Measurements from ENCODE around the gene PALB2. TPM values are rescaled to one million over a fixed set of nuclear protein-coding genes. Genes with fewer than 3 reads are reported as not detected.

PALB2 gene
- total RNA-seq, 1 donor from 2014 or later = 21.0 TPM

GRCh38 chr16:23666571-23667354 is 25.7 kb upstream of the PALB2 start:
- Mint-ChIP-seq H3K4me3 (ENCODE audit: low read depth) (no peak overlapping the region), H3K36me3 (ENCODE audit: insufficient read depth) (peaks cover 9% of the 10 kb centered on the region), H3K4me1 (ENCODE audit: low read depth) (no peaks in the 10 kb centered on the region)

GRCh38 chr16:23663918-23664317 is 22.8 kb upstream of the PALB2 start:
- Mint-ChIP-seq H3K36me3 (ENCODE audit: insufficient read depth) (peaks cover 21% of the 10 kb centered on the region), H3K4me1 (ENCODE audit: low read depth) (no peaks in the 10 kb centered on the region), H3K4me3 (ENCODE audit: low read depth) (no peak overlapping the region), H3K27me3 (no peaks in the 10 kb centered on the region), H3K9me3 (ENCODE audit: low read depth) (no peaks in the 10 kb centered on the region), H3K27ac (no peak overlapping the region)
- TF ChIP-seq, protein P1, sequence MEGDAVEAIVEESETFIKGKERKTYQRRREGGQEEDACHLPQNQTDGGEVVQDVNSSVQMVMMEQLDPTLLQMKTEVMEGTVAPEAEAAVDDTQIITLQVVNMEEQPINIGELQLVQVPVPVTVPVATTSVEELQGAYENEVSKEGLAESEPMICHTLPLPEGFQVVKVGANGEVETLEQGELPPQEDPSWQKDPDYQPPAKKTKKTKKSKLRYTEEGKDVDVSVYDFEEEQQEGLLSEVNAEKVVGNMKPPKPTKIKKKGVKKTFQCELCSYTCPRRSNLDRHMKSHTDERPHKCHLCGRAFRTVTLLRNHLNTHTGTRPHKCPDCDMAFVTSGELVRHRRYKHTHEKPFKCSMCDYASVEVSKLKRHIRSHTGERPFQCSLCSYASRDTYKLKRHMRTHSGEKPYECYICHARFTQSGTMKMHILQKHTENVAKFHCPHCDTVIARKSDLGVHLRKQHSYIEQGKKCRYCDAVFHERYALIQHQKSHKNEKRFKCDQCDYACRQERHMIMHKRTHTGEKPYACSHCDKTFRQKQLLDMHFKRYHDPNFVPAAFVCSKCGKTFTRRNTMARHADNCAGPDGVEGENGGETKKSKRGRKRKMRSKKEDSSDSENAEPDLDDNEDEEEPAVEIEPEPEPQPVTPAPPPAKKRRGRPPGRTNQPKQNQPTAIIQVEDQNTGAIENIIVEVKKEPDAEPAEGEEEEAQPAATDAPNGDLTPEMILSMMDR (IDR thresholded peaks at IDR 0.05; ENCODE audit: unreplicated experiment) = no peak
- DNase-seq (ENCODE audit: low spot score, unreplicated experiment) = no peak

More at GRCh38 chr16:23666571-23667354, 25.7 kb upstream of the PALB2 start:
- TF ChIP-seq, protein P1 (IDR thresholded peaks at IDR 0.05; ENCODE audit: unreplicated experiment) = no peak
- DNase-seq (ENCODE audit: low spot score, unreplicated experiment) = no peak
- no peaks in the 10 kb centered on the region for H3K27me3 Mint-ChIP-seq
- H3K27ac Mint-ChIP-seq = no peak overlapping the region
- H3K9me3 Mint-ChIP-seq (ENCODE audit: low read depth) = no peaks in the 10 kb centered on the region

DNA sequence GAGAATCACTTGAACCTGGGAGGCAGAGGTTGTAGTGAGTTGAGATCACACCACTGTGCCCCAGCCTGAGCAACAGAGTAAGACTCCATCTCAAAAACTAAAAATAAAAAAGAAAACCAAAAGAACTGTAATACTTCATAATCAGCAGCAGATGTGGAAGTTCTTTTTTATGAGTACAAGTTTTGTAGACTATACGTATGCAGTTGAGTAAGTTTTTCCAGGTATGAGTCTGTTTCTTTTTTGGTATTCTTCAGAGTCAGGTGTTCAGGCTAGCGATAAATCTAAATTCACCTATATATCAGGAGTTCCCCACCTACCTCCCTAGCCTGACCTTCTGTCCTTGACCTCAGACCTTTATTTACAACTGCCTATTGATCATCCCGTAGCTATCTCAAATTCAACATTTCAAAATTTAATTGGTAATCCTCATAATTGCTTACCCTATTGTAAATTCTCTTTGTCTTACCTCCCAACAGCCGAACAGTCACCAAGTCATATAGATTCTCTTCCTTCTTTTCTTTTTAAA is 10.9 kb upstream of the PALB2 start:
- no peaks in the 10 kb centered on the region for H3K9me3 Mint-ChIP-seq (ENCODE audit: low read depth)
- no peaks in the 10 kb centered on the region for H3K27me3 Mint-ChIP-seq
- H3K27ac Mint-ChIP-seq = no peak overlapping the region
- no peak for DNase-seq (ENCODE audit: low spot score, unreplicated experiment)
- no peaks in the 10 kb centered on the region for H3K4me1 Mint-ChIP-seq (ENCODE audit: low read depth)
- TF ChIP-seq, protein P1 (IDR thresholded peaks at IDR 0.05; ENCODE audit: unreplicated experiment) = no peak
- H3K36me3 Mint-ChIP-seq (ENCODE audit: insufficient read depth) = peaks cover 26% of the 10 kb centered on the region
- no peak overlapping the region for H3K4me3 Mint-ChIP-seq (ENCODE audit: low read depth)

DNA sequence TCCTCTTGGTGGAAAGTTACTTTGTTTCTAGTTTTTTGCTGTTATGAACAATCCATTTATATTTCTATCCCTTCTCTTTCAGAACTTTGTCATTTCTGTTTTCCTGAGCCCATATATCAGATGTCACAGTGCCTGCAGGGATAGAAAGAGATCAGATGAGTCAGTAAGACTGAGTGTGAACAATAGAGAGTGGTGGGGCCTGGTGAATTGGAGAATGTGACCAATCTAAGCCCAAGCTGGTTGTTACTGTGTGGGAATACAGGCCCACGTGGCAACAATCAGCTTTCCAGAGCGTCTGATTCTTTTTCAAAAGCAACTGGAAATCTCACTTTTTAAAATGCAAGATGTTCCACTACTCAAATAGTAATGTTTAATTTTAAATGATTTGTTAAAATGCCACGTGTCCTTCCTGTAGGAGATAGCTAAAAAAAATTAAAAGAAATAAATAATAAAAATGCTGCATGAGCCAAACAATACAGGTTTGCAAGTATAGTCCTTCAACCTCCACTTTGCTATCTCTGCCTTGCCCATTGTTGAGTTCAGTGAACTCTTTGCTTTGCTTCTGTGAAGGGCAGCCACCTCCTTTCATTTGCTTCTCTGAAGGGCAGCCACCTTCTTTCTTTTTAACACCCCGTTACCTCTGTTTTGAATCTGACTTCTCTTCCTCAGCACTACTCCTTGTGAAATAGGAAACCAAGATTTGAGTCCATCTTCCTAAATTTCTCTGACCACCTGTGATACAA is 9.7 kb upstream of the PALB2 start:
- TF ChIP-seq, protein P1 (IDR thresholded peaks at IDR 0.05; ENCODE audit: unreplicated experiment) = no peak
- H3K36me3 Mint-ChIP-seq (ENCODE audit: insufficient read depth) = peaks cover 34% of the 10 kb centered on the region
- no peak overlapping the region for H3K27ac Mint-ChIP-seq
- no peaks in the 10 kb centered on the region for H3K4me1 Mint-ChIP-seq (ENCODE audit: low read depth)
- H3K27me3 Mint-ChIP-seq = no peaks in the 10 kb centered on the region
- no peak overlapping the region for H3K4me3 Mint-ChIP-seq (ENCODE audit: low read depth)
- no peak for DNase-seq (ENCODE audit: low spot score, unreplicated experiment)
- no peaks in the 10 kb centered on the region for H3K9me3 Mint-ChIP-seq (ENCODE audit: low read depth)

- H3K9me3 Mint-ChIP-seq (ENCODE audit: low read depth) = no peaks in the 10 kb centered on the region
- no peak for DNase-seq (ENCODE audit: low spot score, unreplicated experiment)
- peaks cover 18% of the 10 kb centered on the region for H3K4me1 Mint-ChIP-seq (ENCODE audit: low read depth)
- no peaks in the 10 kb centered on the region for H3K27me3 Mint-ChIP-seq
- H3K27ac Mint-ChIP-seq = peak overlapping the region; percentile 98
- H3K4me3 Mint-ChIP-seq (ENCODE audit: low read depth) = peak overlapping the region; percentile 100
- TF ChIP-seq, protein P1 (IDR thresholded peaks at IDR 0.05; ENCODE audit: unreplicated experiment) = no peak
- H3K36me3 Mint-ChIP-seq (ENCODE audit: insufficient read depth) = peaks cover 23% of the 10 kb centered on the region
Observed at GRCh38 chr16:23642246-23642774, 1.2 kb upstream of the PALB2 start.

Data from progenitor cell of endocrine pancreas (in vitro differentiated cells).